Measurements from ENCODE around the gene TBX10.
"Not testable (repeated sequence)": the region's sequence is repeated elsewhere in the genome, so short reads cannot be mapped to it uniquely, and the experiment has no call there.

GRCh38 chr11:67659651-67660165 lies 20.1 kb upstream of the TBX10 start:
- TF ChIP-seq, protein P1, sequence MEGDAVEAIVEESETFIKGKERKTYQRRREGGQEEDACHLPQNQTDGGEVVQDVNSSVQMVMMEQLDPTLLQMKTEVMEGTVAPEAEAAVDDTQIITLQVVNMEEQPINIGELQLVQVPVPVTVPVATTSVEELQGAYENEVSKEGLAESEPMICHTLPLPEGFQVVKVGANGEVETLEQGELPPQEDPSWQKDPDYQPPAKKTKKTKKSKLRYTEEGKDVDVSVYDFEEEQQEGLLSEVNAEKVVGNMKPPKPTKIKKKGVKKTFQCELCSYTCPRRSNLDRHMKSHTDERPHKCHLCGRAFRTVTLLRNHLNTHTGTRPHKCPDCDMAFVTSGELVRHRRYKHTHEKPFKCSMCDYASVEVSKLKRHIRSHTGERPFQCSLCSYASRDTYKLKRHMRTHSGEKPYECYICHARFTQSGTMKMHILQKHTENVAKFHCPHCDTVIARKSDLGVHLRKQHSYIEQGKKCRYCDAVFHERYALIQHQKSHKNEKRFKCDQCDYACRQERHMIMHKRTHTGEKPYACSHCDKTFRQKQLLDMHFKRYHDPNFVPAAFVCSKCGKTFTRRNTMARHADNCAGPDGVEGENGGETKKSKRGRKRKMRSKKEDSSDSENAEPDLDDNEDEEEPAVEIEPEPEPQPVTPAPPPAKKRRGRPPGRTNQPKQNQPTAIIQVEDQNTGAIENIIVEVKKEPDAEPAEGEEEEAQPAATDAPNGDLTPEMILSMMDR (IDR thresholded peaks at IDR 0.05; ENCODE audit: insufficient read depth, low read length, poor library complexity, severe bottlenecking), result not testable (repeated sequence)
- not testable (repeated sequence) for TF ChIP-seq EZH2phosphoT487 (conservative IDR thresholded peaks at IDR 0.05; ENCODE audit: low read length)
